GM18499 (cell line): ENCODE measurements around the gene CPA5.
"Not testable (repeated sequence)": the region's sequence is repeated elsewhere in the genome, so short reads cannot be mapped to it uniquely, and the experiment has no call there.

Experiments
- ATAC-seq: cut with Tn5 transposase; IDR thresholded peaks from one replicate; pipeline ENCODE4 v1.9.1; 2021; ENCODE audit warnings: moderate number of reproducible peaks; ENCODE audit not compliant: insufficient read depth, unreplicated experiment

CPA5 gene

GRCh38 chr7:130374507-130374906 lies 29.9 kb downstream of the CPA5 start:
- no peak for ATAC-seq

- not testable (repeated sequence) for ATAC-seq
Observed at GRCh38 chr7:130376461-130376860, 31.8 kb downstream of the CPA5 start.

- no peak for ATAC-seq
Observed at GRCh38 chr7:130377178-130377577, 32.6 kb downstream of the CPA5 start.

- ATAC-seq, result no peak
Observed at GRCh38 chr7:130379019-130379418, 34.4 kb downstream of the CPA5 start.

GRCh38 chr7:130379532-130379920 lies 34.9 kb downstream of the CPA5 start:
- no peak for ATAC-seq

- no peak for ATAC-seq
Observed at GRCh38 chr7:130379921-130380860, 35.6 kb downstream of the CPA5 start, which contains the start of gene CPA1. Gene CPA1, plus strand, starts transcription at chr7:130380494. Its CDS starts 27 bp downstream, at chr7:130380521.

GRCh38 chr7:130380861-130381455 lies 36.3 kb downstream of the CPA5 start:
- no peak for ATAC-seq

- no peak for ATAC-seq
Observed at GRCh38 chr7:130381468-130382312, 37.1 kb downstream of the CPA5 start.

- ATAC-seq, result no peak
Observed at GRCh38 chr7:130383187-130383980, 38.8 kb downstream of the CPA5 start.

GRCh38 chr7:130384371-130384801 lies 39.8 kb downstream of the CPA5 start:
- no peak for ATAC-seq

GRCh38 chr7:130384841-130385599 lies 40.4 kb downstream of the CPA5 start:
- ATAC-seq, result no peak

- no peak for ATAC-seq
Observed at GRCh38 chr7:130385600-130386066, 41.0 kb downstream of the CPA5 start.

- no peak for ATAC-seq
Observed at GRCh38 chr7:130386876-130387275, 42.3 kb downstream of the CPA5 start.

GRCh38 chr7:130387306-130387627 lies 42.7 kb downstream of the CPA5 start:
- ATAC-seq, result no peak

- ATAC-seq, result no peak
Observed at GRCh38 chr7:130387628-130388403, 43.2 kb downstream of the CPA5 start.

- ATAC-seq, result no peak
Observed at GRCh38 chr7:130388671-130389070, 44.1 kb downstream of the CPA5 start.

- ATAC-seq, result no peak
Observed at GRCh38 chr7:130390486-130390885, 45.9 kb downstream of the CPA5 start.

- ATAC-seq, result no peak
Observed at GRCh38 chr7:130393101-130393561, 48.5 kb downstream of the CPA5 start.
